Measurements from ENCODE around the gene KLRK1.

DNA sequence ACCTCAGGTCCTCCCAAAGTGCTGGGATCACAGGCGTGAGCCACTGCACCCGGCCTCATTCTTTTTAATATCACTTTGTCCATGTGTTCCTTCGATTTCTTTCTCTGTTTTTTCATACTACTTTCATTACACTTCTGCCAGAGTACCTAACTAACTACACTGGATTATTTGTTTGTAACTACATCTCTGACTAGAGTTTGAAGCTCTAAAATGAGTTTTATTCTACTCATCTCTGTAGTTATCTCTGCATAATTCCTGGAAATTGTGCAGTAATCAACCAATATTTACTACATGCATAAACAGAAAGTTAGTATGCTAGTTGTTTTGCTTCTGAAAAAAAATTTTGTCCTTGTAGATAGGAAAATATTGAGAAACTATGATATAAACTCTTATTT lies 15.2 kb downstream of the KLRK1 start:
- TF ChIP-seq, protein P1, sequence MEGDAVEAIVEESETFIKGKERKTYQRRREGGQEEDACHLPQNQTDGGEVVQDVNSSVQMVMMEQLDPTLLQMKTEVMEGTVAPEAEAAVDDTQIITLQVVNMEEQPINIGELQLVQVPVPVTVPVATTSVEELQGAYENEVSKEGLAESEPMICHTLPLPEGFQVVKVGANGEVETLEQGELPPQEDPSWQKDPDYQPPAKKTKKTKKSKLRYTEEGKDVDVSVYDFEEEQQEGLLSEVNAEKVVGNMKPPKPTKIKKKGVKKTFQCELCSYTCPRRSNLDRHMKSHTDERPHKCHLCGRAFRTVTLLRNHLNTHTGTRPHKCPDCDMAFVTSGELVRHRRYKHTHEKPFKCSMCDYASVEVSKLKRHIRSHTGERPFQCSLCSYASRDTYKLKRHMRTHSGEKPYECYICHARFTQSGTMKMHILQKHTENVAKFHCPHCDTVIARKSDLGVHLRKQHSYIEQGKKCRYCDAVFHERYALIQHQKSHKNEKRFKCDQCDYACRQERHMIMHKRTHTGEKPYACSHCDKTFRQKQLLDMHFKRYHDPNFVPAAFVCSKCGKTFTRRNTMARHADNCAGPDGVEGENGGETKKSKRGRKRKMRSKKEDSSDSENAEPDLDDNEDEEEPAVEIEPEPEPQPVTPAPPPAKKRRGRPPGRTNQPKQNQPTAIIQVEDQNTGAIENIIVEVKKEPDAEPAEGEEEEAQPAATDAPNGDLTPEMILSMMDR (IDR thresholded peaks at IDR 0.05): no peak
- TF ChIP-seq POLR2A (IDR thresholded peaks at IDR 0.05) (no peak), EP300 (IDR thresholded peaks at IDR 0.05) (no peak)
